Neuronal stem cell (in vitro differentiated cells): ENCODE results near the gene ATP6V1F.

ENCODE experiments used
- DNase-seq: peaks from one replicate; pipeline ENCODE4 v3.0.0-alpha.2; 2013; ENCODE audit warnings: low spot score
- H2AFZ ChIP-seq: one replicate; pipeline ENCODE4 v1.6.1; 2013; ENCODE audit warnings: mild to moderate bottlenecking, low read length, inconsistent platforms
- H2AK5ac ChIP-seq: 2 replicates; pipeline ENCODE4 v1.6.1; 2013; ENCODE audit warnings: low read depth, mild to moderate bottlenecking, inconsistent platforms, low read length, moderate library complexity, mixed read lengths
- H2BK120ac ChIP-seq: 2 replicates; pipeline ENCODE4 v1.6.1; 2013; ENCODE audit warnings: low read depth, mild to moderate bottlenecking, inconsistent platforms, low read length, moderate library complexity, mixed read lengths
- H2BK12ac ChIP-seq: one replicate; pipeline ENCODE4 v1.6.1; 2013; ENCODE audit warnings: low read length, inconsistent platforms
- H2BK15ac ChIP-seq: 2 replicates; pipeline ENCODE4 v1.6.1; 2013; ENCODE audit warnings: mild to moderate bottlenecking, low read length, inconsistent platforms, mixed read lengths
- H2BK5ac ChIP-seq: one replicate; pipeline ENCODE4 v1.6.1; 2013; ENCODE audit warnings: inconsistent platforms, mild to moderate bottlenecking, low read length, moderate library complexity
- H3K14ac ChIP-seq: one replicate; pipeline ENCODE4 v1.6.1; 2013; ENCODE audit warnings: low read length, inconsistent platforms
- H3K18ac ChIP-seq: 2 replicates; pipeline ENCODE4 v1.6.1; 2013; ENCODE audit warnings: low read length, inconsistent platforms
- H3K23ac ChIP-seq: 2 replicates; pipeline ENCODE4 v1.6.1; 2013; ENCODE audit warnings: low read depth, mild to moderate bottlenecking, mixed read lengths, low read length, inconsistent platforms; ENCODE audit not compliant: poor library complexity
- H3K27ac ChIP-seq: replicated peaks from 3 replicates; pipeline ENCODE4 v1.5.1; 2013; ENCODE audit warnings: low read length, inconsistent platforms
- H3K27me3 ChIP-seq, 3 experiments: 2 replicates each; pipeline ENCODE4 v1.6.1; 2013; ENCODE audit warnings: low read length in 3 of 3, mild to moderate bottlenecking in 2 of 3, inconsistent platforms in 1 of 3, low read depth in 1 of 3, mixed read lengths in 1 of 3, moderate library complexity in 1 of 3; ENCODE audit not compliant: control insufficient read depth in 3 of 3, insufficient read depth in 3 of 3
- H3K36me3 ChIP-seq, 2 donors: replicated peaks in 1 of 2; 2 replicates each; pipeline ENCODE4 v1.6.1; 2013; ENCODE audit warnings: low read length in 2 of 2; ENCODE audit not compliant: control insufficient read depth in 2 of 2, insufficient read depth in 2 of 2
- H3K4ac ChIP-seq: 2 replicates; pipeline ENCODE4 v1.6.1; 2013; ENCODE audit warnings: inconsistent platforms, mild to moderate bottlenecking, low read length, moderate library complexity
- H3K4me1 ChIP-seq, 2 donors: 1 replicate in 1 of 2; 2 replicates in 1 of 2; pipeline ENCODE4 v1.6.1; 2013; ENCODE audit warnings: low read length in 2 of 2, low read depth in 1 of 2; ENCODE audit not compliant: control insufficient read depth in 2 of 2, insufficient read depth in 1 of 2
- H3K4me2 ChIP-seq: one replicate; pipeline ENCODE4 v1.6.1; 2013; ENCODE audit warnings: mild to moderate bottlenecking, low read length, inconsistent platforms; ENCODE audit not compliant: insufficient read depth, poor library complexity, severe bottlenecking
- H3K4me3 ChIP-seq, 2 donors: 2 replicates each; pipeline ENCODE4 v1.5.1; 2013; ENCODE audit warnings: low read length in 2 of 2, mild to moderate bottlenecking in 2 of 2, inconsistent platforms in 1 of 2, moderate library complexity in 1 of 2
- H3K79me1 ChIP-seq: one replicate; pipeline ENCODE4 v1.6.1; 2013; ENCODE audit warnings: low read depth, mild to moderate bottlenecking, inconsistent platforms, low read length, moderate library complexity
- H3K9ac ChIP-seq: one replicate; pipeline ENCODE4 v1.6.1; 2013; ENCODE audit warnings: mild to moderate bottlenecking, low read depth, low read length, inconsistent platforms; ENCODE audit not compliant: poor library complexity
- H3K9me3 ChIP-seq, 2 donors: replicated peaks in 1 of 2; 2 replicates each; pipeline versions ENCODE3 to v1.6.1; 2013; ENCODE audit warnings: low read length in 2 of 2, mild to moderate bottlenecking in 2 of 2, inconsistent platforms in 1 of 2, low read depth in 1 of 2, mixed read lengths in 1 of 2, moderate library complexity in 1 of 2; ENCODE audit not compliant: control insufficient read depth in 2 of 2, insufficient read depth in 1 of 2
- H4K8ac ChIP-seq: one replicate; pipeline ENCODE4 v1.6.1; 2013; ENCODE audit warnings: low read depth, mild to moderate bottlenecking, inconsistent platforms, low read length, moderate library complexity
- H4K91ac ChIP-seq: one replicate; pipeline ENCODE4 v1.6.1; 2013; ENCODE audit warnings: low read length, low read depth, mild to moderate bottlenecking, inconsistent platforms; ENCODE audit not compliant: poor library complexity
- WGBS, 2 donors: extraction: QIAGEN DNeasy Blood & Tissue Kit; methylation state at CpG; one replicate each; pipeline ENCODE4 v1.1.7; 2013; ENCODE audit warnings: missing lambda C conversion rate in 2 of 2, mixed read lengths in 1 of 2; ENCODE audit not compliant: insufficient read length in 2 of 2, insufficient replicate concordance in 1 of 2; ENCODE audit errors: extremely low coverage in 2 of 2; 5-methylcytosine and 5-hydroxymethylcytosine counted together

ATP6V1F gene

GRCh38 chr7:128838981-128839731 is 23.5 kb upstream of the ATP6V1F start:
- Histone ChIP-seq H3K27me3 (no peaks in the 10 kb centered on the region), H2BK120ac (no peak overlapping the region), H2AK5ac (no peak overlapping the region), H2BK15ac (no peak overlapping the region), H3K4ac (no peak overlapping the region), H2BK12ac (no peak overlapping the region), H3K14ac (no peak overlapping the region), H4K8ac (no peak overlapping the region), H3K23ac (peak overlapping the region; percentile 43), H4K91ac (no peak overlapping the region), H3K79me1 (peaks cover 15% of the 10 kb centered on the region), H3K4me3 (no peak overlapping the region), H3K4me2 (no peak overlapping the region), H3K27ac (no peak overlapping the region), H3K36me3 (peaks cover 0 to 80% of the 10 kb centered on the region in 2 donors), H2AFZ (no peak overlapping the region), H2BK5ac (no peak overlapping the region), H3K4me1 (peaks cover under 1 to 1% of the 10 kb centered on the region in 2 donors), H3K9ac (no peak overlapping the region), H3K9me3 (no peaks in the 10 kb centered on the region), H3K18ac (no peak overlapping the region)
- DNase-seq, result no peak
- no CpG with 5 or more reads among the region's 17 CpGs for WGBS, 2 donors

GRCh38 chr7:128839751-128840177 is 22.9 kb upstream of the ATP6V1F start:
- Histone ChIP-seq H3K4me1 (no peaks in the 10 kb centered on the region), H2BK120ac (no peak overlapping the region), H2AK5ac (no peak overlapping the region), H3K18ac (no peak overlapping the region), H4K8ac (no peak overlapping the region), H3K4ac (no peak overlapping the region), H3K4me3 (no peak overlapping the region), H2BK5ac (no peak overlapping the region), H3K9ac (no peak overlapping the region), H4K91ac (no peak overlapping the region), H3K9me3 (no peaks in the 10 kb centered on the region), H3K23ac (no peak overlapping the region), H3K27ac (no peak overlapping the region), H3K4me2 (no peak overlapping the region), H2BK15ac (no peak overlapping the region), H3K79me1 (peaks cover 17% of the 10 kb centered on the region), H3K27me3 (no peaks in the 10 kb centered on the region), H3K36me3 (peaks cover 0 to 86% of the 10 kb centered on the region in 2 donors), H3K14ac (no peak overlapping the region), H2AFZ (no peak overlapping the region), H2BK12ac (no peak overlapping the region)
- no CpG with 5 or more reads among the region's 13 CpGs for WGBS, 2 donors
- no peak for DNase-seq

GRCh38 chr7:128840326-128841170 is 22.1 kb upstream of the ATP6V1F start:
- Histone ChIP-seq H3K9me3 (peaks cover 0 to 1% of the 10 kb centered on the region in 2 donors), H3K9ac (peak overlapping the region; percentile 70), H3K4me2 (no peak overlapping the region), H3K4me1 (no peaks in the 10 kb centered on the region), H3K18ac (no peak overlapping the region), H2BK15ac (no peak overlapping the region), H3K27ac (no peak overlapping the region), H3K4me3 (no peak overlapping the region), H2AFZ (no peak overlapping the region), H3K36me3 (peaks cover 0 to 84% of the 10 kb centered on the region in 2 donors), H3K27me3 (no peaks in the 10 kb centered on the region), H3K79me1 (peaks cover 15% of the 10 kb centered on the region), H2BK12ac (no peak overlapping the region), H4K91ac (no peak overlapping the region), H3K14ac (no peak overlapping the region), H2AK5ac (no peak overlapping the region), H2BK5ac (no peak overlapping the region), H4K8ac (no peak overlapping the region), H2BK120ac (no peak overlapping the region), H3K23ac (peak overlapping the region; percentile 65), H3K4ac (no peak overlapping the region)
- no peak for DNase-seq
- no CpG with 5 or more reads among the region's 23 CpGs for WGBS, 2 donors

GRCh38 chr7:128841171-128841690 is 21.4 kb upstream of the ATP6V1F start:
- peak overlapping the region; percentile 0 for H3K14ac ChIP-seq
- H3K4ac ChIP-seq, result no peak overlapping the region
- H2BK120ac ChIP-seq, result no peak overlapping the region
- no CpG with 5 or more reads among the region's 17 CpGs for WGBS, 2 donors
- H3K4me1 ChIP-seq, result no peaks in the 10 kb centered on the region
- H3K27ac ChIP-seq, result no peak overlapping the region
- H2BK12ac ChIP-seq, result no peak overlapping the region
- H3K4me2 ChIP-seq, result no peak overlapping the region
- H4K8ac ChIP-seq, result no peak overlapping the region
- peak overlapping the region; percentile 65 for H3K23ac ChIP-seq
- peaks cover 15% of the 10 kb centered on the region for H3K79me1 ChIP-seq
- H3K18ac ChIP-seq, result peak overlapping the region; percentile 48
- no peak overlapping the region for H2BK5ac ChIP-seq
- no peaks in the 10 kb centered on the region for H3K27me3 ChIP-seq
- H3K9me3 ChIP-seq, result peaks cover 0 to 1% of the 10 kb centered on the region in 2 donors
- no peak overlapping the region for H2AK5ac ChIP-seq
- no peak overlapping the region for H3K4me3 ChIP-seq
- peak overlapping the region; percentile 49 for H2BK15ac ChIP-seq
- DNase-seq, result no peak
- H2AFZ ChIP-seq, result no peak overlapping the region
- H4K91ac ChIP-seq, result no peak overlapping the region
- peaks cover 0 to 85% of the 10 kb centered on the region in 2 donors for H3K36me3 ChIP-seq
- peak overlapping the region; percentile 2 for H3K9ac ChIP-seq
